Embryonic facial prominence (tissue), 1 donor: ENCODE measurements around the gene CR1.
"Not testable (repeated sequence)": the region's sequence is repeated elsewhere in the genome, so short reads cannot be mapped to it uniquely, and the experiment has no call there.

Experiments
- DNase-seq: peaks from one replicate; pipeline ENCODE4 v3.0.0-alpha.2; 2016; ENCODE audit errors: extremely low spot score

CR1 gene

DNA sequence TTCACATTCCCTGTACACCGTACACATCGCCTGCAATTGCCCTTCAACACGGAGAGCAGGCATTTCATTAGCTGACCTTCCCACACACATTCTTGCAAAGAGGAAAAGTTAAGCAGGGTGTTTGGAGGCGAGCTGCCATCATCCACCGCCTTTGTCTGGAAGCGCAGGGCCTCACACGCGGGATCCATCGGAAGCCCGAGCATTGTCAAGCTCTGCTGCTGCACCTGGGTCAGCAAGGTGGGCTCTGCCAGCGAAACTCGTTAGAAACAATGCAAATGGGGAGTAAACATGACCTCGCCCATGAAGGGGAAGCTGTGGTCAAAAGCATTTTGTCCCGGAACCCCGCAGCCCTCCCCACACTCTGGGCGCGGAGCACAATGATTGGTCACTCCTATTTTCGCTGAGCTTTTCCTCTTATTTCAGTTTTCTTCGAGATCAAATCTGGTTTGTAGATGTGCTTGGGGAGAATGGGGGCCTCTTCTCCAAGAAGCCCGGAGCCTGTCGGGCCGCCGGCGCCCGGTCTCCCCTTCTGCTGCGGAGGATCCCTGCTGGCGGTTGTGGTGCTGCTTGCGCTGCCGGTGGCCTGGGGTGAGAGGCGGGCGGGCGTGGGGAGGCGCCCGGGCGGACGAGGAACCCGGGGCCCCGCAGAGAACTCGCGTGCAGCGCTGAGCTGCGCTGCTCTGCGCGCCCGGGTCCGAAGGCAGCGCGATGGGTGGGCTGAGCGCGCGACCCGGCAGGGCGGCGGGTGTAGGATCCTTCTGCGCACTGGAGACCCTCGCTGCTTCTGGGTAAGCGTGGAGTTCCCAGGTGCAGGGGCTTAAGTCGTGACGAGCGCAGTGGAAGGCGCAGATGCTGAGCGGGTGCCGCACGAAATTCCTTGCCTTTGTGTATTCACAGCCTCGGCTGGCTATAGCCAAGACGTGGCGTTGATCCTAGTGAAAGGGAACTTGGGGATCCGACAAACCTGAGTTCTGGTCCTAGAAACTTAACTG lies at the start of gene CR1:
Gene CR1, plus strand, starts transcription at position 357 of the 992 bp plus-strand sequence. Its CDS starts 111 bp downstream, at position 468.
- DNase-seq = no peak

DNA sequence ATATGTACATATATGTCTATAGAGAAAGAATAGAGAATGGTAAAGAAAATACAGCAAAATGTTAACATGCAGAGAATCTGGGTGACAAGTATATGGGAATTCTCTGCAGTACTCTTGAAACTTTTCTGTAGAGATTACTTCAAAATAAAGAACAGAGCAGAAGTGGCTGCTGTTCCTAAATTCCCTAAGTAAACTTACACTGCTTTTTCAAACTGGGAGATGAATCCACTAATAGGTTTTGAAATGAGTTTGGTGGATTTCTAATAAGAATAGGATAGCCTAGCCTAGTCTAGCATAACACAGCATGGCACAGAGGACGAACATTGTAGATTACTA lies 42.3 kb upstream of the CR1 start:
- DNase-seq = no peak

DNA sequence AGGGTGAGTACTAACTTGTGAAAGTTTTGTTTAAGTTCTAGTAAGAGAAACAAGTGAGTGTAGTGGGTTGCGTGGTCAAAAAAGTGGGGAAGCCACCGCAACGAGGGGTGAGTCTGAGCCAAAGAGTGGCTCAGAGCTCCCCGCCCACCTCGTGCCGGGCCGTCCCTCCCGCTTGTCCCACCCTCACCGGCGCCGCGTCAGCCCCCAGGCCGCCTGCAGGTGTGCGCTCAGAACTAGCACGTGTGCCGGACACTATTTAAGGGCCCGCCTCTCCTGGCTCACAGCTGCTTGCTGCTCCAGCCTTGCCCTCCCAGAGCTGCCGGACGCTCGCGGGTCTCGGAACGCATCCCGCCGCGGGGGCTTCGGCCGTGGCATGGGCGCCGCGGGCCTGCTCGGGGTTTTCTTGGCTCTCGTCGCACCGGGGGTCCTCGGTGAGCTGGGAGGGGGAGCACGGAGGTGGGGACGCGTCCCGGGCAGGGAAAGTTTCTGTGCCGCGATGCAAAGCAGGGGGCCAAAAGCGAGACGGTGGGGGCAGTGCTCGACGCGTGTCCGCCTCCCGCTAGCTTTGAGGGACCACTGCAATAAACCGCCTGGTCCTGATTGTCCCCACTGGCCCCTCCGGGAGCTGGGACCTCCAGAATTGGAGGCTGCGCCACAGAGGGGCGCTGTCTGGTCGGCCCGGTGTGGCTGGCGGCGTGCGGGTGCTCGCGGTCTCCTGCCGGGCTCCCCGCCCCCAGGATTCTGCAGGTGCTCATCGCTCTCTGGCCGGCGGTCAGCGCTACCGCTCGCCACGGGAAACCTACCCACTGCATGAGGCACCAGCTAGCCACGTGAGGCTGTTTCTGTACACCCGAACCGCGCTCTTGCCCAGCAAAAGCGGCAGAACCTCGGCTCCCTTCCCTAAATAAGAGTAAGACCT lies 41.7 kb upstream of the CR1 start, which contains the start of gene CR2:
Gene CR2, plus strand, starts transcription at position 283 of the 919 bp plus-strand sequence. Its CDS starts 91 bp downstream, at position 374.
- DNase-seq = no peak

DNA sequence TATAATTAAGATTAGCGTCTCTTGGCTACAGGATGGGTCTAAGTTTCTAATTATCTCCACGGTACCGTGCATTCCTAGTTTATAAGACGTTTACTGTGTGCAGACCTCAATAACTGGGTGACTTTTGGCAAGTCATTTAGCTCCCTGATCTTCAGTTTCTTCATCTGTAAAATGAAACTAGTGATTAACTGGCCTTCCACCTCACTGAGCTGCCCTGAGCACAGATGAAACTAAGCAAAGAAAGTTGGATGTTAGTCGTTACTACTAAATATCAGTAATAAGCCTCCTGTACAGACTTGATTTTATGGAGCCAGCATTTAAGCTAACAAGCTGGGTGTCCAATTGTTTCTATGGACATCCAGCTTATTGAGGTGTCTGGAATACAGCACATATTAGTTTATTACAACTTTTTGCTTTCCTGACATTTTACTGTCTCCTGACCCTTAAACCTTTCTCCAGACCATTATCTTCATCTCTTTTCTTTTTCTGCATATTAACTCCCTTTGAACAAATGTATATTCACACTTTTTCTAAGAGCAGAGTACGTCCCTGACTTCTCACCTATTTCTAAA lies 40.7 kb upstream of the CR1 start:
- DNase-seq = no peak

GRCh38 chr1:207458414-207458813 lies 37.5 kb upstream of the CR1 start:
- DNase-seq = no peak

- no peak for DNase-seq
These were observed 36.9 kb upstream of the CR1 start for GRCh38 chr1:207459008-207459407.

DNA sequence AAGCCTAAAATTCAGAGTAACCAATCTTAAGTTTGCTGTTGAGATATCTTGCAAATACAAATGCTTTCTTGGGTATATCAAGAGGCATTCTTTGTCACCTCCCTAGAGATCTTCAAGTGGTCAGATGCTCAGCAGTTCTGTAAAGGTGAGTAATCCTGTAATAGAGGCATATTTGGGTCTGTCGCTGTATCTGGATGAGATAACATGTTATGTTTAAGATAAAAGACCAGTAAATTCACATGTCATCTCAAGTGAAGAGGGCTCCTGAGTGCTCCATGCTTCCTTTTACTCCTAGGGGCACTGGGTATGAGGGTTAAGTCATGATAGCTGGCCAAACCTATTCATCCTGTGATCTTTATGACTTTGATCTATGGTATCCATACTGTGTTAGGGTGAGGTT lies 34.3 kb upstream of the CR1 start:
- DNase-seq = no peak

GRCh38 chr1:207462535-207462934 lies 33.4 kb upstream of the CR1 start:
- DNase-seq = no peak

- DNase-seq = no peak
These were observed 32.9 kb upstream of the CR1 start for GRCh38 chr1:207463021-207463420.

- DNase-seq = no peak
These were observed 32.4 kb upstream of the CR1 start for GRCh38 chr1:207463571-207463970.

DNA sequence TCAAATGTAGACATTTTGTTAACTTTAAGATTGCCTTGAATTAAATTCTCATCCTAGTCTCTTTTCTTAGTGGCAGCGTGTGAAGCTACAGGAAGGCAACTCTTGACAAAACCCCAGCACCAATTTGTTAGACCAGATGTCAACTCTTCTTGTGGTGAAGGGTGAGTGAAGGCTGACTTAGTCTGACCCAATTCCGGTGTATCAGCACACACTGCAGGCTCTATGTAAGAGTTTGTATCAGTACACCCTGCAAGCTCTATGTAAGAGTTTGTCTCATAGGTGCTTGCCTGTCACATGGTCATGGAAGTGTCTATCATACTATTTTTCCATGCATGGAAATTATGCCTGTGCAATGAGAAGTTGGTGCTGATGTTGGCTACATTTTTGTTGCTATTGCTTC lies 25.0 kb upstream of the CR1 start:
- DNase-seq = no peak

GRCh38 chr1:207474210-207474609 lies 21.7 kb upstream of the CR1 start:
- no peak for DNase-seq

GRCh38 chr1:207486198-207486597 lies 9.8 kb upstream of the CR1 start:
- no peak for DNase-seq

DNA sequence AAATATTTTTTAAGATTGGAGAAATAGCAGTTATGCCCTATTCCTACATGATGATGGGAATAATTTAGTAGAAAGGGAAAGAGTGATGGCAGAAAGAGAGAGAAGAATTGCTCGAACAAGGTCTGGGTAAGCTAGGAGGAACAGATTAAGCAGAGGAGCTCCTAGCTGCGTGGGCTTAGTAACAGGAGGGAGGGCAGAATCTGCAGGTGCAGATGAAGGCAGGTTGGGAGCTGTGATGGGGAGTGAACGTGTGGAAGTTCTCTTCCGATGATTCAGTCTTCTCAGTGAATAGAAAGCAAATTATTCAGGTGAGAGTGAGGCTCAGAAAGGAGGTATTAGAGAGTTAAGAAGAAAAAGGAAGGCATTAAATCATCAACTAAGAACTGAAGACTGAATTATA lies 8.3 kb upstream of the CR1 start:
- DNase-seq = no peak

DNA sequence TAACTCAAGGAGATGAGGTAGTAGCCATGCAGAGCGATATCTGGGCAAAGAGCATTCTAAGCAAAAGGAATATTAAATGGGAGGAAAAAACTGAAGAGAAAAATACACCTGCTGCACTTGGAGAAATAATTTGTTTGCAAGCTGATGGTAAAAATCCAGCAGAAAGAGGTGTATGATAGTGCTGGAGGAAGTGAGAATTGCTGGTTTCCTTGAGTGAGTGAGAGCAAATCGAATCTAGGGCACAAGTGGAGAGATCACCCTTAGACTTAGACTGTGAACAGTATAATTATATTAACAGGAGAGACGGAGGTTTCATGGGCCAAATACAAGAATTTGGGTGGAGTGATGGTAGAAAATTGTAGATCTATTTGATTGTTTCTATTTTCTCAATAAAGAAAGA lies 2.7 kb upstream of the CR1 start:
- DNase-seq = no peak

GRCh38 chr1:207494171-207494570 lies 1.8 kb upstream of the CR1 start:
- DNase-seq = no peak

- DNase-seq = not testable (repeated sequence)
These were observed 676 bp upstream of the CR1 start for GRCh38 chr1:207495281-207495680.

DNA sequence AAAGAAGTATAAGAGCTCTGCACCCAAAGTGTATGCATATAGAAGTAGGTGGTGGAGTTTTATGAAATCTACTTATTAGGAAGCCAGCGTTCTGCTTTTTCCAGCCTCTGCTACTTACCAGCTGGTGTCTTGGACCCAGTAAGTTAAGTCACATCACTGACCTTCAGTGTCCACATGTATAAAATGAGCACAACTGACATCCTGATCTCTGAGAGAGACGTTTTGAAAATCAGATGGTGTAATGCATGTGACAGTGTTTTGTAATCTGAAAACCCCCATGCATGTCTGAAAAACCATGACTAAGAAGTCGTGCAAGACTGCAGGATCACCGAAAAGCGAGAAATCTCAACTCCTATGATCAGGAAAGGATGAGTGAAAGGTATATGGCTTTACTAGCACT lies 2.0 kb downstream of the CR1 start:
- DNase-seq = no peak

DNA sequence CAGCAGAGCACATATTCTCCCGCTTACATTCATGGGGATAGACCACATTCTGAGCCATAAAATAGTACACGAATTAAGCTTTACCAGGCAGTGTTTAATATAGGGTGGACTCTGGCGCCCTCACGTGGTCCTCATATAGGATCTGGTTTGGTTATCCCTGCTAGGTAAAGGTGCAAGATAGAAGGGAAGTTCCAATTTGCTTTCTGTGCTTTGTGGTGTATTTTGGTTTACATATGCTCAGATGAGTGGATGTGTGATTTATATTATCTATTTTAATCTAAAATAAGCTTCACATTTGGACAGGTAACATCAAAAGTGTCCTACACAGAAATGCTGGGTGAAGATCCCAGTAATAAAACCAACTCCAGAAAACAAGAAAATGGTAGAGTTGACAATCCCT lies 3.6 kb downstream of the CR1 start:
- peak; percentile 74 for DNase-seq

GRCh38 chr1:207500306-207500705 lies 4.3 kb downstream of the CR1 start:
- no peak for DNase-seq

DNA sequence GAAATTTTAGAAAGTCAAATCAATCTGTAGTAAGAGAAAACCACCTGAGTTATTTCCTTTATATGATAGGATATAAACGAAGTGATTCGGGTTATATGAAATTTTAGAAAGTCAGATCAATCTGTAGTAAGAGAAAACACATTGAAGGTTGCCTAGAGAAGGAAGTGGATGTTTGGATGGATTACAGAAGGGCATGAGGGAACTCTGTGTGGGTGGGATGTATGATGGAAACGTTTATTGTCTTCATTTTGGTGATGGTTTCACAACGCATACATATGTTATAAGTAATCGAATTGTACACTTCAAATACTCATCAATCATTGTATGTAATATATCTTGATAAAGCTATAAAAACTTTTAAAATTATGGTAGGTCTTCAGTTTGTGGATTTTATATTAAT lies 5.1 kb downstream of the CR1 start:
- no peak for DNase-seq

DNA sequence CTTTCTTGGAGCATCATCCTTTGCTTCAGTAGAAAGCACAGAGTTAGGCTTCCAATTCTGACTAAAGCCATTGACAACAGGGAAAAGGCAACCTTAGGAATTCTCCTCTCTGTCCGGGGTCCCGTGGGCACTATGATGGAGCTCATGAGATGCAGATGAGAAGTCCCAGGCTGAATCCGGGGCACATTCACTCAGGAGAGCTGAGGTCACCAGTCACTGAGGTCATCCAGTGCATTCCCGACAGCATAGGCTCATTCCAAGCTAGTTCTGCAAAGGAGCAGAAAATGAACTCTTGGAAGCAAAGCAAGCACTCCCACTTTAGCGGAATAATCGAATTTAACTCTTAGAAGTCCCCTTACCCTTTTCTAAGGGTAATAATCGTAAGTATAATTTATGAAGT lies 6.8 kb downstream of the CR1 start:
- no peak for DNase-seq
